IMR-90 (cell line): ENCODE results near the gene UFSP1. TPM values are rescaled to one million over a fixed set of nuclear protein-coding genes. Genes with fewer than 3 reads are reported as not detected.

Experiments
- ATAC-seq: fragments of 200-7000 bp; cut with Tn5 transposase; 2 replicates; pipeline ENCODE4 v1.9.1; 2020; ENCODE audit warnings: low read depth, mild to moderate bottlenecking, moderate library complexity
- BruUV-seq: library from RNA; stranded (reverse); fragments of 400-500 nt; replicated peaks from 2 replicates; lab custom pipeline; 2021; lab: Mats Ljungman, UMichigan
- CTCF ChIA-PET: fragments of 300-600 bp; formaldehyde crosslinking; extraction: SDS; loops from one replicate; lab custom pipeline; 2021; ENCODE audit warnings: antibody characterized with exemption; lab: Yijun Ruan, JAX
- POLR2A ChIA-PET: fragments of 300-600 bp; sonication (Branson Sonifier 250); formaldehyde crosslinking; loops from one replicate; lab custom pipeline; 2022; ENCODE audit warnings: antibody characterized with exemption; ENCODE audit not compliant: unreplicated experiment; lab: Charles Lee
- DNase-seq: peaks from one replicate; pipeline ENCODE4 v3.0.0; 2013
- H2AFZ ChIP-seq: replicated peaks from 2 replicates; pipeline ENCODE3; 2013; ENCODE audit warnings: low read length, mild to moderate bottlenecking; ENCODE audit not compliant: poor library complexity
- H2AK5ac ChIP-seq: 2 replicates; pipeline ENCODE4 v1.6.1; 2013; ENCODE audit warnings: low read depth, low read length, inconsistent platforms
- H2AK9ac ChIP-seq: replicated peaks from 2 replicates; pipeline ENCODE3; 2013; ENCODE audit warnings: mild to moderate bottlenecking, low read depth, low read length, moderate library complexity; ENCODE audit not compliant: poor library complexity
- H2BK120ac ChIP-seq: 2 replicates; pipeline ENCODE4 v1.6.1; 2013; ENCODE audit warnings: low read depth, low read length, inconsistent platforms
- H2BK15ac ChIP-seq: 3 replicates; pipeline ENCODE4 v1.6.1; 2013; ENCODE audit warnings: low read depth, low read length, inconsistent platforms
- H2BK20ac ChIP-seq: 2 replicates; pipeline ENCODE4 v1.6.1; 2013; ENCODE audit warnings: low read depth, mild to moderate bottlenecking, inconsistent platforms, low read length, moderate library complexity
- H2BK5ac ChIP-seq: 2 replicates; pipeline ENCODE4 v1.6.1; 2013; ENCODE audit warnings: mild to moderate bottlenecking, low read depth, low read length, inconsistent platforms; ENCODE audit not compliant: poor library complexity, severe bottlenecking
- H3K14ac ChIP-seq: replicated peaks from 2 replicates; pipeline ENCODE4 v1.6.1; 2013; ENCODE audit warnings: low read depth, low read length, inconsistent platforms
- H3K18ac ChIP-seq: 2 replicates; pipeline ENCODE4 v1.6.1; 2013; ENCODE audit warnings: low read depth, low read length, control low read depth
- H3K23ac ChIP-seq: 2 replicates; pipeline ENCODE4 v1.6.1; 2013; ENCODE audit warnings: low read depth, low read length, inconsistent platforms
- H3K27ac ChIP-seq: 2 replicates; pipeline ENCODE4 v1.5.1; 2013; ENCODE audit warnings: mild to moderate bottlenecking, control low read depth, low read length; ENCODE audit not compliant: insufficient read depth
- H3K27me3 ChIP-seq: 2 replicates; pipeline ENCODE4 v1.6.1; 2013; ENCODE audit warnings: low read length; ENCODE audit not compliant: control insufficient read depth, insufficient read depth
- H3K36me3 ChIP-seq: 2 replicates; pipeline ENCODE4 v1.6.1; 2013; ENCODE audit warnings: low read length, mixed read lengths; ENCODE audit not compliant: control insufficient read depth, insufficient read depth
- H3K4ac ChIP-seq: 2 replicates; pipeline ENCODE4 v1.6.1; 2013; ENCODE audit warnings: low read depth, low read length, inconsistent platforms
- H3K4me1 ChIP-seq: 2 replicates; pipeline ENCODE4 v1.6.1; 2013; ENCODE audit warnings: low read length, mixed read lengths; ENCODE audit not compliant: control insufficient read depth, insufficient read depth
- H3K4me2 ChIP-seq: 2 replicates; pipeline ENCODE4 v1.6.1; 2013; ENCODE audit warnings: low read depth, mild to moderate bottlenecking, control low read depth, low read length, moderate library complexity
- H3K4me3 ChIP-seq: 2 replicates; pipeline ENCODE4 v1.5.1; 2013; ENCODE audit warnings: low read depth, mild to moderate bottlenecking, control low read depth, low read length, moderate library complexity; ENCODE audit not compliant: insufficient read depth
- H3K56ac ChIP-seq: 2 replicates; pipeline ENCODE4 v1.6.1; 2013; ENCODE audit warnings: low read length, inconsistent platforms; ENCODE audit not compliant: insufficient read depth; ENCODE audit errors: extremely low read depth
- H3K79me1 ChIP-seq, 2 experiments: 2 replicates each; pipeline ENCODE4 v1.6.1; 2013; ENCODE audit warnings: low read length in 2 of 2, inconsistent platforms in 1 of 2, low read depth in 1 of 2
- H3K9ac ChIP-seq: 2 replicates; pipeline ENCODE4 v1.6.1; 2013; ENCODE audit warnings: low read depth, low read length, control low read depth
- H3K9me1 ChIP-seq: 2 replicates; pipeline ENCODE4 v1.6.1; 2013; ENCODE audit warnings: low read length, inconsistent platforms; ENCODE audit not compliant: insufficient read depth
- H3K9me3 ChIP-seq: 2 replicates; pipeline ENCODE4 v1.6.1; 2013; ENCODE audit warnings: low read length; ENCODE audit not compliant: control insufficient read depth, insufficient read depth
- H4K20me1 ChIP-seq: 2 replicates; pipeline ENCODE4 v1.6.1; 2013; ENCODE audit warnings: low read length, inconsistent platforms; ENCODE audit not compliant: insufficient read depth
- H4K5ac ChIP-seq: 2 replicates; pipeline ENCODE4 v1.6.1; 2013; ENCODE audit warnings: mild to moderate bottlenecking, low read depth, low read length, control low read depth
- H4K8ac ChIP-seq, 2 experiments: 2 replicates each; pipeline ENCODE4 v1.6.1; 2013; ENCODE audit warnings: low read depth in 2 of 2, low read length in 2 of 2, control low read depth in 1 of 2, inconsistent platforms in 1 of 2
- H4K91ac ChIP-seq: 2 replicates; pipeline ENCODE4 v1.6.1; 2013; ENCODE audit warnings: low read depth, low read length, inconsistent platforms; ENCODE audit not compliant: insufficient read depth
- BHLHE40 ChIP-seq: fragments of 150-350 bp; IDR thresholded peaks from 2 replicates; pipeline ENCODE4 v1.6.1; 2016; ENCODE audit warnings: mild to moderate bottlenecking, low read depth, low read length
- CEBPB ChIP-seq: IDR thresholded peaks from 2 replicates; pipeline ENCODE4 v1.6.1; 2012; ENCODE audit warnings: low read depth, low read length, improper control_type of control experiment
- CHD1 ChIP-seq: IDR thresholded peaks from 2 replicates; pipeline ENCODE4 v1.6.1; 2012; ENCODE audit warnings: low read depth, low read length, improper control_type of control experiment
- CTCF ChIP-seq: conservative IDR thresholded peaks from 2 replicates; pipeline ENCODE4 v1.5.1; 2012; ENCODE audit warnings: mild to moderate bottlenecking, low read depth, low read length, improper control_type of control experiment
- ELK1 ChIP-seq: fragments of 150-350 bp; IDR thresholded peaks from 2 replicates; pipeline ENCODE4 v1.6.1; 2016; ENCODE audit warnings: low read depth, mild to moderate bottlenecking, low read length, moderate library complexity, borderline replicate concordance
- FOS ChIP-seq: fragments of 150-350 bp; IDR thresholded peaks from 2 replicates; pipeline ENCODE4 v1.6.1; 2016; ENCODE audit warnings: low read depth, low read length
- MAFK ChIP-seq: IDR thresholded peaks from 2 replicates; pipeline ENCODE4 v1.6.1; 2012; ENCODE audit warnings: low read depth, low read length, improper control_type of control experiment
- MXI1 ChIP-seq: IDR thresholded peaks from 2 replicates; pipeline ENCODE4 v1.6.1; 2012; ENCODE audit warnings: low read depth, mild to moderate bottlenecking, low read length, moderate library complexity, borderline replicate concordance
- POLR2A ChIP-seq: IDR thresholded peaks from 2 replicates; pipeline ENCODE4 v1.6.1; 2012; ENCODE audit warnings: mild to moderate bottlenecking, low read depth, low read length
- RCOR1 ChIP-seq: IDR thresholded peaks from 2 replicates; pipeline ENCODE4 v1.6.1; 2012; ENCODE audit warnings: mild to moderate bottlenecking, low read length, improper control_type of control experiment; ENCODE audit not compliant: insufficient replicate concordance
- SMC3 ChIP-seq: fragments of 150-350 bp; IDR thresholded peaks from 2 replicates; pipeline ENCODE4 v1.6.1; 2016; ENCODE audit warnings: low read depth, mild to moderate bottlenecking, antibody characterized with exemption, low read length, moderate library complexity
- USF2 ChIP-seq: fragments of 150-350 bp; IDR thresholded peaks from 2 replicates; pipeline ENCODE4 v1.6.1; 2017; ENCODE audit warnings: mild to moderate bottlenecking, antibody characterized with exemption, low read length, low read depth
- WGBS, 2 experiments: methylation state at CpG; one replicate each; pipeline versions ENCODE4 v1.1.5 to v1.1.7; 2013; ENCODE audit warnings: missing lambda C conversion rate in 2 of 2; ENCODE audit not compliant: insufficient read length in 1 of 2; ENCODE audit errors: extremely low coverage in 2 of 2; 5-methylcytosine and 5-hydroxymethylcytosine counted together
- dilution Hi-C: fragments of 300-500 bp; cut with HindIII; formaldehyde crosslinking; loops from one replicate; pipeline ENCODE4 v1.14.3; 2018; ENCODE audit warnings: low sequenced_read_pairs; ENCODE audit not compliant: unreplicated experiment
- in situ Hi-C: fragments of 300-500 bp; cut with MboI; formaldehyde crosslinking; loops from 3 replicates; pipeline ENCODE4 v1.14.3; 2019; ENCODE audit warnings: low sequenced_read_pairs, inconsistent platforms, mixed read lengths
- intact Hi-C: fragments of 100-400 bp; cut with micrococcal nuclease; formaldehyde crosslinking; loops from 2 replicates; pipeline ENCODE4 v1.10.0; 2022
- polyA plus RNA-seq, 3 experiments: library from polyadenylated mRNA; depleted of rRNA; stranded (reverse); fragments of >200 nt; gene quantifications; 2 replicates each; pipeline ENCODE4 v1.2.3, GENCODE V29; 2012; ENCODE audit warnings: low replicate concordance in 1 of 3
- total RNA-seq: library from RNA; depleted of rRNA; stranded (reverse); fragments of >200 nt; gene quantifications from 2 replicates; pipeline ENCODE4 v1.2.3, GENCODE V29; 2012

The UFSP1 gene
- total and polyA plus RNA-seq, 2 of the 4 experiments (the other 2 are of a cell fraction): 0.36 to 1.0 TPM

GRCh38 chr7:100867776-100868485, 21.6 kb downstream of the UFSP1 start:
- Histone ChIP-seq H4K91ac (peak overlapping the region; percentile 91), H2BK20ac (0 out of 2 replicates have a peak overlapping the region, but pooled peaks have one; percentile 28), H4K20me1 (0 out of 2 replicates have a peak, but pooled peaks cover 3% of the 10 kb centered on the region), H3K36me3 (peaks cover 28% of the 10 kb centered on the region), H3K23ac (peak overlapping the region; percentile 99), H3K27me3 (no peaks in the 10 kb centered on the region), H2BK15ac (peak overlapping the region; percentile 36; the same call in 1 of the 3 replicates), H2AK9ac (peak overlapping the region; percentile 100), H3K56ac (peak overlapping the region; percentile 93), H2BK120ac (peak overlapping the region; percentile 79), H2AK5ac (peak overlapping the region; percentile 88), H3K4me2 (peak overlapping the region; percentile 97), H3K9me1 (peaks cover 4% of the 10 kb centered on the region; the same call in 1 of the 2 replicates), H3K4me3 (peak overlapping the region; percentile 97), H3K9ac (peak overlapping the region; percentile 98), H3K9me3 (no peaks in the 10 kb centered on the region), H2BK5ac (peak overlapping the region; percentile 97), H2AFZ (peak overlapping the region; percentile 86), H4K5ac (peak overlapping the region; percentile 86), H3K79me1 (peaks cover 5 to 38% of the 10 kb centered on the region in 2 experiments; a peak in 2 of 4 replicates), H3K18ac (peak overlapping the region; percentile 88), H3K14ac (peak overlapping the region; percentile 100), H4K8ac (peak overlapping the region; percentile 90 to 91), H3K4ac (peak overlapping the region; percentile 99), H3K27ac (peak overlapping the region; percentile 99), H3K4me1 (peaks cover 18% of the 10 kb centered on the region)
- ChIA-PET POLR2A (no interaction called here), CTCF (no interaction called here)
- TF ChIP-seq MXI1: no peak
- no peak for TF ChIP-seq CHD1
- no peak for TF ChIP-seq ELK1
- no peak for TF ChIP-seq MAFK
- no peak for TF ChIP-seq USF2
- no peak for TF ChIP-seq FOS
- no peak for TF ChIP-seq CEBPB
- TF ChIP-seq SMC3: no peak
- TF ChIP-seq POLR2A: no peak
- TF ChIP-seq BHLHE40: no peak
- no peak for TF ChIP-seq CTCF
- TF ChIP-seq RCOR1: no peak
- 0% methylated on average over 1 of the region's 27 CpGs; no CpG with 5 or more reads in 1 of the 2 experiments for WGBS, 2 experiments
- dilution Hi-C loops: no loop called here
- no peak for DNase-seq
- ATAC-seq: peak; percentile 11
- in situ Hi-C loops: loop anchor here (25.0 kb wide), 2 partner anchors 281 to 406 kb away; partner anchors contain the start of genes FBXO24, LRCH4 and SPACDR
- no TSS peak for BruUV-seq
- intact Hi-C loops: loop anchor here (2.0 kb wide), 1 partner anchor 31 kb away; no protein-coding TSS in a partner anchor
